ENCODE data around the gene YY1.
"Not testable (repeated sequence)": the region's sequence is repeated elsewhere in the genome, so short reads cannot be mapped to it uniquely, and the experiment has no call there.

Gene YY1

GRCh38 chr14:100238419-100239210 is at the start of gene YY1:
Gene YY1 (plus strand): TSS chr14:100239144. CDS start chr14:100239245, 101 bp downstream.
- DNase-seq, result peak; percentile 97

DNA sequence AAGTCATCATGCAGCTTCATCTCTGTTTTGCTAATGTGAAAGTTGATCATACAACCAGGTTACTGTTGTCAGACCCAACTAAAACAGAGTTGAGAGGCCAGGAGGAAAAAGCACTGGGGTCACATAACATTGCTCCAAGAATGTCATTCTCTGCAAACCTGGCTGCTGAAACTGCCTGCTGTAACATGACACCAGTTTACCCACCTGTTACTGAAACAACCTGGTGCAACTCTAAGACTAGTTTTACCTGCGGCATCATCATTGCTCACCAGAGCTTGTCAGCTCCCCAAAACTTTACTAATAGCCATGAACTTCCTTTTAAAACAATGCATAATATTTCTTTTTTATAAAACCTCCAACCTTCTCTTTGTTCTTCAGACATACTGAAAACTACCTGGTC is 48.8 kb upstream of the YY1 start:
- no peak for DNase-seq

DNA sequence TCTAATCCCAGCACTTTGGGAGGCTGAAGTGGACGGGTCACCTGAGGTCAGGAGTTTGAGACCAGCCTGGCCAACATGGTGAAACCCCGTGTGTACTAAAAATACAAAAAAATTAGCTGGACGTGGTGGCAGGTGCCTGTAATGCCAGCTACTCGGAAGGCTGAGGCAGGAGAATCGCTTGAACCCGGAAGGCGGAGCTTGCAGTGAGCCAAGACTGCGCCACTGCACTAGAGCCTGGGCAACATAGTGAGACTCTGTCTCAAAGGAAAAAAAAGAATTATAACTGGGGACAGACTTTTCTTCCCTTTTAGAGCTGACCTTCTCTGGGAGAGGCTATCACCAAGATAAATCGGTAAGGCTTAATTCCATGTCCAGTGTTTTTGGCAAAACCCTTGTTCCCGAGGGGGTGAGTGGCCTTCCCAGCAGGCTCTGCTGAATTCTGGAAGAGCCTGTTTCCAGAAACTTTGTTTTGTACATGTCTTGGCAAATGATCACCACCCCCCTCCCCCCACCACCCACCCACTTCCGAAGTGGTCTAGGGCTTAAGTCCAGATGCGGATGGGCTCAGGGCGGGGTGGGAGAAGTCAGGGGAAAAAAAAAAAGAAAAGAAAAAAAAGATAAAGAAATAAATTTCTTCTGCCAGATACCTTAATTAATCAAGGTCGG is 47.2 kb upstream of the YY1 start:
- no peak for DNase-seq

DNA sequence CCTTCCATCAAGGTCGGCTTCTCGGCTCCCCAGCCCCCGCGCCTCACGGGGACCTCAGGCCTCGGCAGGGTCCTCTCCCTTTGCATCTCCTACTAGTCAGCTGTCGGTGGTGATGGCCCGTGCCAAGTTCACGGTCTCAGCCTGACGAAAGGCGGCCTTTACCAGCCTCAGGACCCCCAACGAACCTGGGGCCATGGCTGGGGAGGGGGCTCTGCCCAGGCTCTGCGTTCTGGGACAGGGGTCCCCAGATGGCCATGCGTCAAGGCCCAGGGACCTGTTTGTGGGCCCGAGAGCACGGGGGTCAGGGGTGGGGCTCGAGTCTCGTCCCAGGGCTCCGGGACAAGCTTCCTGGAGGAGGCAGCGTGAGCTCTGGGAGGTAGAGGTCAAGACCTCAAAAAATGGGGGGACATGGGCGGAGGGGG is 46.7 kb upstream of the YY1 start:
- DNase-seq, result peak; percentile 19

DNA sequence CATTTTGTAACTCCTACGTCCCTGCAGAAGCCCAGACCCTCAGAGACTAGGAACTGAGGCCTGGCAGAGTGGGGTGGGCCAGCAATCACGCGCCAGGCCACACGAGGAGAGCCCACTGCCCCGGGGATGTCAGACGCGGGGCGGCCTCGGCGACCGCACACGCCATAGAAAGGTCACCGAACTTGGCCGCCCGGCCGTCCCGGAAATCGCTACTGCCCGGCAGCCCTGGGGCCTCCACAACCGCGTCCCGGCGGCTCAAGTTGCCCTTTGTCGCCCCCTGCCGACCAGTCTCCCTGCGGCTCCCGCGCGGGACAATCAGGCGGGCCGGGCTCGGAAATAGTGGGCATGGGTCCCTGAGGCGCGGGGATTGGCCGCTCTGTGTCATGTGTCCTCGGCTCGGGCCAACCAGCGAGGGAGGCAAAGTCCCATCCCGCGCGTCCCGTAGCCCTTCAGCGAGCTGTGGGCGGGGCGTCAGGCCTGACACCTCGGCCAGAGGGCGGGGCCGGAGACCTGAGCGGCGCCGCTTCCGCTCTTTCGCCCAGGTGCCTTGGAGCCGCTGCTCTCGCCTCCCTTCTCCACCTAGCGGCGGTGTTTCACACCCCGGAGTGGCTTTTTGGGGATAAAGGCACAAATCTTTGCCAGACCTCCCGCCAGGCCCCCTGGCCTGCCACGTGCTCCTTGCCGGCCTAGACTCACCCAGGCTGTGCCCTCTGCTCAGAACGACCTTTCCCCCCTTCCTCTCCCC is 46.1 kb upstream of the YY1 start:
- DNase-seq, result peak; percentile 99

DNA sequence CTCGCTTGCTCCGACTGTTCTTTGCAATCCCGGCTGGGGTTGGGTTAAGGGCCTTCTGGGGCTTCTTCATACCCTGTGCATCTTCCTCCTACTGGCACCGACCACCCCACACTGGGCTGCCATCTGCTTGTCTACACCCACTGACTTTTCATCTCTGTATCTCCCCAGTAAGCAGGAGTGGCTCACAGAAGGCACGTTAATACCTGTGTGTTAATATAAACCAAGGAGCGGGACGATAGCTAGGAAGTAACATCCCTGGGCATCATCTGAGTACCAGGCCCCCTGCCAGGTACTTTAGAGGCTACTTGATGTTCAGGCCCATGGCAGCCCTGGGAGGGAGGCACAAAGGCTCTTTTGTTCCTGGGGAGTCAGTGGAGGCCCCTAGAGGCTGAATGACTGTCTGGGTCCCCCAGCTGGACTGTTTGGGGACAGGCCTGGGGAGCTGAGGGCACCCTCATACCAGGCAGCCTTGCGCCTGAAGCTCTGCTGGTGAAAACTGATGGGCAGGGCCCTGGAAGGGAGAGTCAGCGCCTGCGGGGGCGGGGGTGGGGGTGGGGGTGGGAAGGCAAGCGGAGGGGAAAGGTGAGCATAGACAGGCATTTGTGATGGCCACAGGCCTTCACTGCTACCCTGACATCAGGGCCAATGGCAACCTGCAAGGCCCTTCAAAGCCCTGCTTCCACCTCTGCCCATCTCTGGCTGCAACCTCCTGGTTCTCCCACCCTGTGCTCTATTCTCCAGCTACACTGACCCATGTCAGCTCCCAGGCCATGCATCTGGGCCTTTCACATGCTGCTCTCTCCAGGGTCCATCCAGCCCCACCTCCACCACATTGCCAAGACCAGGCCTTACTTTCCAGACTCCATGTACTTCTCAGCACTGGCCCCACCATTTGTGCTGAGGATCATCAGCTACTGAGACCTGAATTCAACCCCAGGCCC is 45.3 kb upstream of the YY1 start:
- DNase-seq, result no peak

DNA sequence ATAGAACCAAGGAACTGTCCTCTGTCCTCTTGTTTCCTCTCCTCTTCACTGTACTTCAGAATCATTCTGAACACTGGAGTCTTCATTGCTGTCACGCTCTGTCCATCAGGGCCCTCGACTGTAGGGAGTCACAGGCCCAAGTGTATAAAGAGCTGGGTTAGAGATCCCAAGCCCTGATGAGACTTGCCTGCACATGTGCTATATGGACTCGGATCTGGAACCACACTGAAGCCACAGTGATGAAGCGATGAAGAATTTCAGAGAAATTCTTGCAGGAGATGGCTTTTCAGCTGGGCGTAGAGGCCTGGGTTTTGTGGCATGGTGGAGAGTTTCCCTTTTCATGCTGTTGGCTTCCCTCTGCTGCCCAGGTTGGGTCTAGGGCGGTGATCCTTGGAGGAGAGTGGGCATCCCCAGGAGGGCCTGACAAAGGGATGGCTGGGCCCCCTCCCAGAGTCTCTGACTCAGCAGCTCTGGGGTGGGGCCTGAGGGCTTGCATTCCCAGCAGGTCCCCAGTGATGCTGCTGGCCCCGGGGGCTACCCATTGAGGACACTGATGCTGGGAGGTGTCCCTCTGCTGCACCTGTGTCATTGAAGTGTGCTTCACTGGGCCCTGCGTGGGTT is 39.6 kb upstream of the YY1 start:
- DNase-seq, result no peak

- DNase-seq, result no peak
Measured at GRCh38 chr14:100200311-100200710, 38.6 kb upstream of the YY1 start.

- no peak for DNase-seq
Measured at GRCh38 chr14:100201701-100202100, 37.2 kb upstream of the YY1 start.

DNA sequence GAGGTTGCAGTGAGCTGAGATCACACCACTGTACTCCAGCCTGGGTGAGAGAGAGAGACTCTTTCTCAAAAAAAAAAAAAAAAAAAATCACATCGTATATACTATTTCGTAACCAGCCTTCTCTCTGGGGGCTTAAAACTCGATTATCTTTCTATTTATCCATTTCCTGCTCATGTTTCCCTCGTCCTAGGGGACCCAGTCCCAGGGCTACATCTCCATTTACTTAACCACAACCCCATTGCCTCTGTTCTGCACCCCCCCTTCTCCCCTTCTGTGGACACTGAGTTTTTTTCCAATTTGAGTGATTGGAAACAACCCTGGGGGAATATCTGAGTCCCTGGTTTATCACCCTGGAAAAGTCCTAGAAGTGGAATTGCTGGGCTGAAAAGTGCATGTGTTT is 36.2 kb upstream of the YY1 start:
- no peak for DNase-seq

GRCh38 chr14:100203146-100203545 is 35.8 kb upstream of the YY1 start:
- DNase-seq, result no peak

DNA sequence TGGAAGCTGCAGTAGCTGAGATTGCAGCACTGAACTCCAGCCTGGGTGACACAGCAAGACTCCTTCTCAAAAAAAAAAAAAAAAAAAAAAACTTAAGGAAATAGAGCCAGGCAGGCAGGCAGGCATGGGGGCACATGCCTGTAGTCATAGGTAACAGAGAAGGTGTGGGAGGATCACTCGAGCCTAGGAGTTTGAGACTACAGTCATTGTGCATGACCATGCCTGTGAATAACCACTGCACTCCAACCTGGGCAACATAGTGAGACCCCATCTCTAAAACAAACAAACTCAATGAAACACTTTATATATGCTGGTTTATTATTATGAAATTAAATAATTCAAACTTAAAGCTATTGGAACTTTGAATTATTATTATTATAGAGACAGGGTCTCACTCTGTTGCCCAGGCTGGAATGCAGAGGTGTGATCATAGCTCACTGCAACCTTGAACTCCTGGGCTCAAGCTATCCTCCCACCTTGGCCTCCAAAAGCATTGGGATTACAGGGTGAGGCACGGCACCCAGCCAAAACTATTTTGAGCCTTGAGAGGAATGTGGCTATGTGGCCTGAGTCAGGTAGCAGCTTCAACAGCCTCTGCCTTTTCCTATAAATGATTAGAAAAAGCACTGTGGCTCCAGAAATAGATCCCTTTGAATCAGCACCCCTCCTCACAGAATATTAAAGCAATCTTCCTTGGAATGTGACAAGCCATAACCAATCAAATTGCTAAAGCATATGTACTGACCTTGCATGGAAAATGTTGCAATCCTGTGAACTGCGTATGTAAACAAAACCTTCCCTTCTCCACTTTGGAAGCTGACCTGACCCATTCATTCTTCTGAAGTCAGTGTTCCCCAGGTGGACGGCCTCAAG is 34.7 kb upstream of the YY1 start:
- no peak for DNase-seq

- DNase-seq, result not testable (repeated sequence)
Measured at GRCh38 chr14:100204835-100205167, 34.1 kb upstream of the YY1 start.

DNA sequence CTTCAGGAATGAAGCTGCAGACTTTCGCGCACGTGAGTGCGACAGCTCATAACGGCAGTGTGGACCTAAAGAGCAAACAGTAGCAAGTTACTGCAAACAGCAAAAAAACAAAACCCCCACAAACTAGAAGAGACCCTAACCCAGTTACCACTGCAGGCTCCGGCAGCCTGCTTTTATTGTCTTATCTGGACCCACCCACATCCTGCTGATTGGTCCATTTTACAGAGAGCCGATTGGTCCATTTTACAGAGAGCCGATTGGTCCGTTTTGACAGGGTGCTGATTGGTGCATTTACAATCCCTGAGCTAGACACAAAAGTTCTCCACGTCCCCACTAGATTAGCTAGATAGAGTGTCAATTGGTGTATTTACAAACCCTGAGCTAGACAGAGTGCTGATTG is 31.4 kb upstream of the YY1 start:
- not testable (repeated sequence) for DNase-seq

DNA sequence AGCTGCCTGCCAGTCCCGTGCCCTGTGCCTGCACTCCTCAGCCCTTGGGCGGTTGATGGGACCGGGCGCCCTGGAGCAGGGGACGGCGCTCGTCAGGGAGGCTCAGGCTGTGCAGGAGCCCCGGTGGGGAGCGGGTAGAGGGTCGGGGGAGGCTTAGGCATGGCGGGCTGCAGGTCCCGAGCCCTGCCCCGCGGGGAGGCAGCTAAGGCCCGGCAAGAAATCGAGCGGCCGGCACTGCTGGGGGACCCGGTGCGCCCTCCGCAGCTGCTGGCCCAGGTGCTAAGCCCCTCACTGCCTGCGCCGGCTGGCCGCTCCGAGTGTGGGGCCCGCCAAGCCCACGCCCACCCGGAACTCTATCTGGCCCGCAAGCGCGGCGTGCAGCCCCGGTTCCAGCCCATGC is 30.8 kb upstream of the YY1 start:
- not testable (repeated sequence) for DNase-seq

DNA sequence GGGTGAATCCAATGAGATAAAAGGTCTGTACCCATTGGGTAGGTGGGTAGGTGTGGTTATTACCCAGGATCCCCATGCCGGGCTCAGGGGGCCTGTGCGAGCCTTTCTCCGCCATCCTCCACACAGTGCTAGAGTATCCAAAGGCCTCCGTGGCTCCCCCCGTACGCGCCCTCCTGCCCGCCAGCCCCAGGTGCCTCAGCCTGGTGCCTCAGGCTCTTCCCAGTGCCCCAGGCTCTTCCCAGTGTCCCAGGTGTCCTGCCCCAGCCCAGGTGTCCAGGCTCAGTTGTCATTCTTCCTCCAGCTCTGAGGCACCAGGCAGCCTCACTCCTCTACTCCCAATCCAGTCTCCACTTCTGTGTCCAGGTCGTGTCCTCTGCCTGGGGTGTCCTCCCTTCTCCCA is 27.6 kb upstream of the YY1 start:
- DNase-seq, result no peak

- DNase-seq, result no peak
Measured at GRCh38 chr14:100211893-100212292, 27.1 kb upstream of the YY1 start.

DNA sequence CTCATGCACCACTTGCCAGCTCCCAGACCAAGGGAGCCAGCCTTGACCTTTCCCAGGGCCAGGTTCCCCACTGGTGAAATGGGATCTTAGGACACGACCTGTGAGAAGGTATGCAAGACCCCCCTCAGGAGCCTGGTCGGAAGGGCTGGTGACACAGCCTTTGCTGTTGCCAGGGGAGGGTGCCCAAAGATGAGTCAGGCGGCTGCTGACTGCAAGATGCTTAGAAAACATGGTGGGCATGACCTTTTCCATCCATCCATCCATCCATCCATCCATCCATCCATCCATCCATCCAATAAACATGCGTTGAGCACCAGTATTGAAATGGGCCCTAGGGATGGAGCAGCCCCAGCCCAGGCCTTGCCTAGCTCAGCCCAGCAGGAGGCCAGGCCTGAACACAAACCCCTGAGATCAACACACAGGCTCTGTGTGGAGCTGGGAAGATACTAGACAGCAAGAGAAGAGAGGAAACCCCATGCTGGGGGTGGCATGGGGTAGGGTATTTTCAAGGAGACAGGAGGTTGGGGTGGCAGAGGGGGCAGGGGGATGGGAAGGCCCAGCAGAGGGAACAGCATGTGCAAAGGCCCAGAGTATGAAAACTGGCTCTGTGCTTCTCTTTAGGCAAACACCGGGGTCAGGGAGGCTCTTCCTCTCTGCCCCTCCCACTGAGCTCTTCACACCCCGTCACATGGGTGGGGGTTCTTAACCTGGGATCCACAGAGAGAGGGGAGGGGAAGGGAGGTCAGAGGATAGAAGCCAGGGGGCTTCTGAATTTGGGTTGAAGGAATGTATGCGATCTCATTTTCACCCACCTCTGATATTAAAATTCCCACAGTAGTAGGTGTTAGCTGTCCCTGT is 26.2 kb upstream of the YY1 start:
- DNase-seq, result no peak

GRCh38 chr14:100213587-100213955 is 25.4 kb upstream of the YY1 start:
- DNase-seq, result peak; percentile 40
